DMS 273 treated with DMSO at 0.1 percent for 48 hours (cell line): Measurements from ENCODE around the gene NKX6-2.
"Not testable (repeated sequence)": the region's sequence is repeated elsewhere in the genome, so short reads cannot be mapped to it uniquely, and the experiment has no call there.

ENCODE experiments used
- DNase-seq: peaks from one replicate; lab custom pipeline; 2025; lab: John Stamatoyannopoulos, UW

The NKX6-2 gene

DNA sequence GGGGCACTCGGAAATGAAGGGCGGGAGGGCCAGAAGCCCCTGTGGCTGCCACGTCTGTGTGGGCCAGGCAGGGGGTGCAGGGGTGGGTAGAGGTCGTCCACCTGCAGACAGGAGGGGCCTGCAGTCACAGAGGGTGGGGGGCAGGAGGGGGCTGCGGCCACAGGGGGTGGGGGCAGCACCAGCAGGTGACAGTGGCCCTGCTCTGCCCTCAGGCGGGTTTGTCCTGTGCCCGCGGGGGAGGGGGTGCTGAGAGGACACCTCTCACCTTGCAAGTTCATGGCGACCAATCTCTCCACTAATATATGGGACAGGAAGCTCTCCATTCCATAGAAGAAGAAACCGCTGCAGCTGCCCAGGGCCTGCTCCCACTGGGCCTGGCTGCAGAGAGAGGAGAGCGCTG lies 26.6 kb upstream of the NKX6-2 start:
- no peak for DNase-seq

DNA sequence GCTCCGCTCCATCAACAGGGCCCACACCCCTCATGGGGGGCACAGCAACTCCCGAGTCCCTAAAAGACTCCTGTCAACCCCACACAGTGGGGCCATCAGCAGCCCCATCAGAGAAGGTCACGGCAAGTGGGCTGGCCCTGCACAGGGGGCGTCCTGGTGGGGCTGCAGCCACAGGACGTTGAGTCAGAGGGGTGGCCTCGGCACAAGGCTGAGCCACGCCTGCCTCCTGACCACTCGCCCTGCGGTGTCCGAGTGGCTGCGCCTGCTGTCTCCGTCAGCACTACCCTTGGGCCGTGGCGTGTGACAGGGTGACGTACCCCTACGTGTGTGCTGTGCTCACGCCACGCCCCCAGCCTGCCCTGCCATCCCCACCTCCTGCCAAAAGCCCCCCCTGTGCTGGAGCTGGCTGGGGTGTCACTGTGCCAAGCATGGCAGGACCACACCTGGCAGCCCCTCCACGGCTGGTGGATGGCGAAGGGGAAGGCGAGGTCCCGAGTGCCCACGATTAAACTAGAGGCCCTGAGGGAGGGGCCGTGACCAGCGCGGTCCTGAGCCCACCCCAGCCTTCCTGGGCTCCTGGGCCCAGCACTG lies 26.0 kb upstream of the NKX6-2 start:
- no peak for DNase-seq

DNA sequence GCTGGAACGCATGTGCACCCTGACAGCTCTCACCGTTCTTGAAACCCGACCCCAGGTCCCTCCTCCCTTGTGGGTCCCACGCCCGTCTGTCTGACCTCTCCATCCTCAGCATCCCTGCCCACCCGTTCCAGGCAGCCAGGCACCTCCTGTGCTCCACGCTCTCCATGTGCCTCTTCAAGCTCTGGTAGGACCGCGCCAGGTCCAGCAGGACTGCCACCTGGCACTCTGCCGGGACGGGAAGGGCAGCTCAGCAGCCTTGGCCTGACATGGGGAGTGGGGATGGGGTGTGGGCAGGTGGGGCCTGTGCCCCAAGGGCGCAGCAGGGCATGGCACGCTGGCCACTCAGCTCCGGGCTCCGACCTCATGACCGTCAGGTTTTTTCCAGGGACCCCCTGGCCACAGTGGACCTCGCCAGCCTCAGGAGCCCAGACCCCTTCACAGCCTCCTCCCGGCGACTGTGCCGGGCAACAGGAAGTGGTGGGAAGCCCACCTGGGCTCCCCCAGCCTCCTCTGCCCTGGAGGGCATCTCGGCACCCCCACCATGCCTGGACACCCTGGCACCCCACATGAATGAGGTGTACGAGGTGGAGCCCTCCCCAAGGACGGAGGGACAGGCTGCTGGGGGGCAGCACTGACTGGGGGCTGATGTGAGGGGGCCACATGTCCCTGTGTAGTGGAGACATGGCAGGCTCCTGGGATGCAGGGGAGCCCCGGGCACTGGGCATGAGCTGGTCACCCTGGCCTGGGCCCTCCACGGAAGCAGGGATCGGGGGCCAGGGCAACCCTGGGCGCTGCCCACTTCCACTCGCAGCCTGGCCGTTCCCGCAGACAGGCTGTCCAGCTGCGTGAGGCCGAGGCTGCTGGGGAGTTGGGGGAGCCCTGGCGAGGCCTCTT lies 25.1 kb upstream of the NKX6-2 start:
- DNase-seq, result no peak

DNA sequence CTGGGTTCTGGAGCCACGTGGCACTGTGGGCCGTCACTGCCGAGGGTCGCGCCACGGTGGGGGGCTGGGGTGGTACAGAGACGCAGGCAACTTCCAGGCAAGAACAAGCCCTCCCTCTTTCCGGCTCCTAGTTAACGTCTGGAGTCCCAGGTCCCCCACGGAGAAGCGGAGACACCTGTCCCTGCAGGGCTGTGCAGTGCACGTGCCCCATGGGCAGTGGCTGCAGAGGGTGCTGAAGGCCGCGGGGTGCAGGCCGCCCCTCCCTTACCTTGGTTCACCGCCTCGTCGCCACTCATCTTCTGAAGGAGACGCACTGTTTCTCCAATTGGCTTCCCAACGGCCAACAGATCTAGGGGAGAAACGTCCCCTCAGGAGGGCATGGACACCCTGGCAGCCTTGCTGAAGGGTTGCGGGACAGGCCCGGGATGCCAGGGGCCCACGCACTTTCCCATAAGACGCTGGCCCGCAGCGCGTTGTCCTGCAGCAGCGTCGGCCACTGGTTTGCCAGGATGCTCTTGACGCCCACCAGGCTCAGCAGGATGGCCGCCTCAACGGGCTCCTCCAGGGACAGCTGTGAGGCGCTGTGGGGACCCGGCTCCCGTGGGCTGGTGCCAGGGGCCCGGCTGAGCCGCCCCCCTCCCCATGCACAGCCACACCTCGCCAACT lies 24.3 kb upstream of the NKX6-2 start:
- DNase-seq, result no peak

DNA sequence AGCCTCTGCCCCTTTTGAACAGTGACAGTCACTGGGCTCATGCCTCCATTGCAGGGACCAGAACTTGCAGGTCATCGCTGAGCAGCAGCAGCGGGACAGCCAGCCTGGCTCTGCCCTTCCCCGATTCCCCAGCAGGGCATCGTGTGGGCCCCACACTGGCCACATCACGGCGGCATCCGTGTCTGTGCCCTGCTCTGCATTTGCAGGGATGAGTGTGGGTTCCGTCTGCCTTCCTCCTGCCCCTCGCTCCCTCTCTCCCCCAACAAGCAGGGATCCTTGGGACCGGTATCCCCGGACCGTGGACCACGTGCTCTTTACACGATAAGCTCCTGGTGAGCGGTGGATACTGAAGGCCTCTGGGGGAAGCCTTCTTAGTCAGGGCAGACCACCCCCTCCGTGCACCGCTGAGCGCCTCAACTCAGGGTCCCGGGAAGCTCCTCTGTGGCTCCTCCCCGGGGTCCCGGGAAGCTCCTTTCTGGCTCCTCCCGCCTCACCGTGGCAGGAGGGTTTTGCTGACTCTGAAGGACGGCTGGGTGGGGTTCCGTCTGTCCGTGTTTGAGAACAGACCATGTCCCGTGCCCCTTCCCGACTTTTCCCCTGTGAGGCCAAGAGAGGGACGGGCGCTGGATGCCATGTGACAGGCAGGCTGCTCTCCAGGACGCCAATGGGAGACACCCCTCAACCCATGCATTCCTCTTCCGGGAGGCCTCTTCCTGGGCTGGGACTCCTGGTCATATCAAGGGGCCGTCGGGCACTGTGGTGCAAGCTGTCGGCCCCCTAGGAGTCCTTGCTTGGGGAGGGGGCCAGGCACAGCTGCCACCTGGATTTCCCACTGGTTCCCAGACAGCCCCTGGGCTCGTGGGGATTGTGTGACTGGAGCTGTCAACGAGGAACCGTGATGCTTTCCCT lies 23.5 kb upstream of the NKX6-2 start:
- DNase-seq, result no peak

DNA sequence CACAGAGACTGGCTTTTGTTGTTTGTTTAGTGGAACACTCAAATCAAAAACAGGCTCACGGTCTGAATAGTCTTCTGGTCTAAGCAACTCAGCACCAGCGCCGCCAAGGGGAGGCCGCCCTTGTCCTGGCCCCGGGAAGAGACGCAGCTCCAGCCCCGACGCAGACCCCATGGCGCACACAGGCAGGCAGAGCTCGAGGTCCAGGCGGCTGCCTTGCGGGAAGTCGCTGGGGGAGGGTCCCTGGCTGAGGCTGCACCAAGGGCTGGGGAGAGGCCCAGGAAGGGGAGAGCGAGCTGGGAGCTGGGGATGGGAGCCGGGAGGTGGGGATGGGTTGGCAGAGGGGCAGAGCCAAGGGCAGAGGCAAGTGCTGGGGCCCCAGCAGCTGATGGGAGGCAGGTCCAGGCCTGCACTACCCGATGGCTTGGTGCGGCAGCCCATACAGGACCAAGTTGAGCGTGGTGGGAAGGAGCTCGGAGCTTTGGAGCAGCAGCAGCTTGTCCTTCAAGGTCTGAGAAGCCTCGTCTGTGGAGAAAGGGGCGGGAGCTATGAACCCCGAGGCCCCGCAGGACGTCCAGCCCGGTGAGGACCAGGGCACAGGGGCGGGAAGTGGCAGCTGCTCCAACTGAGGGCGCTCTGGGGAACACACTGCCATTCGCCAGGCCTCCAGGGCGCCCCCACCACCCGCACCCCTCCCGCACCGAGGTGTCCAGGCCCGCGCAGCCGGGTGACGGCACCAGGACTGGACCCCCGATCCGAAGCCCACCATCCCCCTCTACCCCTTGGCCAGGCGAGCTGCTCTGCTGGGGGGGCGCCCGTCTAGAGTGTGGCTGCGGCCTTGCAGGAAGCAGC lies 22.7 kb upstream of the NKX6-2 start:
- no peak for DNase-seq

DNA sequence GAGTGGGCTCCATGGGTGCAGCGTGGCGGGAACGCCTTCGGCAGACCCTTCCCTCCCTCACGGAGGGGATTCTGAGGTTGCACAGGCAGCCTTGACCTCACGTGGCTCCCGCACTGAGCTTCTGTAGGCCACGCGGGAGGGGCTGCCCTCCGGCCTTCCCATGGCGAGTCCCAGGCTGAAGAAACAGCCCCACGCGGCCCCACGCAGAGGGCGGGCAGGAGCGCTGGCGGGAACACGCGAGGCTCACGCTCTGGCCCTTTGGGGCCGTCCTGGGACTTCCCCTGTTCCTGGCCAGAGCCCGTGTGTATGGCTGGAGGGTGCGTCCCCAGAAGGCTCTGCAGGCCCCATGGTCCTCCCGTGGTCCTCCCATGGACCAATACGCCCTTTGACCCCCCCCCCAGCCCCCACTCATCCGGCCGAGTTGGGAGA lies 21.7 kb upstream of the NKX6-2 start:
- no peak for DNase-seq

DNA sequence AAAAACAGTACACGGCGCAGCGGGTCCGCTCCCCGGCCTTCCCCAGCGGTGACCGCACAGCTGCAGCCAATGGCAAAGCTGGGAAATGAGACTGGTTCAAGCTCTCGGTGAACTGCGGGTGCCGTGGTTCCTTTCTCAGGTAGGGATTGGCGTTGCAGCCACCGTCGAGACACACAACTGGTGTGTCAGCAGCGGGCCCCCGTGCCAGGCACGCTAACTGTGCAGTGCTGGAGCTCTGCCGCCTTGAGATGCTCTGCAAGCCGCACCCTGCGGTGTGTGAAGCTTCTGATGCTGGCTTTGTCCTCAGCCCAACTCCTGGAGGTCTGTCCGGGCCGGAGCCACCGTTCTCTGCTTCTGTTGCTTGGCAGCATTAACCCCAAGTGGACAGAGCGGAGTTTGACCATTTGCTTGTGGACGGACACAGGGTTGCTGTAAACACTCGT lies 20.6 kb upstream of the NKX6-2 start:
- DNase-seq, result no peak

DNA sequence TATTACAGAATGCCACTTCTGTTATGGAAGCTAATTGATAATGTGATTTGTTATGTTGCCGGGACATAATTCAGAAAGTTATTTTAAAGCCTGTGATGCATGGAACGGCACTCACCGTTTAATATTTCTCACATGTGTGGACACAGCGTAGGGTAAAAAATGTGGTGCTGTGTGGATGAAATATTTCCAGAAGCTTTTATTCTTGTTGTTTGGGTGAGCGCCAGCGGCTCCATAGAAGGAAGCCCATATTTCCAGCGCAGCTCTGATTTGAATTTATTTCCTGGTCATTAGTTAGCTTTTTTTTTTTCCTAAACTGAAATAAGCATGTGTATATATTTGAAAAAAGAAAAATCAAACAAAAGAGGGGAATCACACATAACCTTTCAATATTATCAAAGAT lies 20.2 kb upstream of the NKX6-2 start:
- no peak for DNase-seq

DNA sequence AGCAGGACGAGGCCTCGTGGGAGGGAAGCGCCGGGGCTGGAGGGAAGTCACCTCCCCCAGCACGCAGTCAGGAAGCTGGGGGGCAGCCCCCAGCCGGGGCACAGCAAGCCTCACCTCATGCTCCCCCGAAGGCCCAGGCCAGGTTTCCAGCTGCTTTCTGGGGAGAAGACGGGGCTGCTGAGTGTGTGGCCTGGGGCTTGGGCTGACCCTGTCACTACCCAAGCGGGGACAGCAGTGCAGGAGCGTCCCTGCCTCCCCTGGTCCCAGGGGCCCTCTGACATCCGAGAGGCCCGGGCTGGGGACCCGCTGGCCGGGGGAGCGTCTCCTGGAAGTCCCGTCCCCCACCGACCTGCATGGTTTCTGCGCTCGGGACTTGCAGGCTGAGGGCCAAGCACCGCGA lies 19.7 kb upstream of the NKX6-2 start:
- no peak for DNase-seq

DNA sequence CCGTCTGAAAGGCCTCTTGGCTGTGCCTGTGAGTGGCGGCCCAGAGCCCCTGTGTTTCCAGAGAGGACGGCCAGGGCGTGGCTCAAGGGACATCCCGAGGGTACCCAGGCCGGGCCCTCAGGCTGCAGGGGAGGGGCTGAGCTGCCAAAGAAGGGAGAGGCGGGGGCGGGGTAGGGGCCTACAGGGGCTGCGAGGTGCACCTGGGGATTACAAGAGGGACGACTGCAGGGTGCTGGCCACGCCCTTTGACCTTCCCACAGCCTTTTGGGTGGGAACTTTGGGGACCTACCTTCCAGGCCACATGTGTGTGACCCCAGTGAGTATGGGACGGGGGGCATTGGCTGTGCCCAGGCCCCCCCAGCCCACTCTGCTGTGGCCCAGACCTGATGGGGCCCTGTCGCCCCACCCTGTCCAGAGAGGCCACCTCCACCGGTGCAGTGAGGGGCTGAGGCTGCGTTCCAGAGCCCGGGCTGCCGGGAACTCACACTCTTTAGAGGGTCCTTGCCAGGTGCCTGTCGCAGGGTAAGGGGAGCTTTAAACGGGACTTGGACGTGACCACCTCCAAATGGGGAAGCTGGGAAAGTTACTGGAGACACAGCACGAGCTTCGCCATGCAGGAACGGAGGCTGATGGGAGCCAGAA lies 19.0 kb upstream of the NKX6-2 start:
- no peak for DNase-seq

DNA sequence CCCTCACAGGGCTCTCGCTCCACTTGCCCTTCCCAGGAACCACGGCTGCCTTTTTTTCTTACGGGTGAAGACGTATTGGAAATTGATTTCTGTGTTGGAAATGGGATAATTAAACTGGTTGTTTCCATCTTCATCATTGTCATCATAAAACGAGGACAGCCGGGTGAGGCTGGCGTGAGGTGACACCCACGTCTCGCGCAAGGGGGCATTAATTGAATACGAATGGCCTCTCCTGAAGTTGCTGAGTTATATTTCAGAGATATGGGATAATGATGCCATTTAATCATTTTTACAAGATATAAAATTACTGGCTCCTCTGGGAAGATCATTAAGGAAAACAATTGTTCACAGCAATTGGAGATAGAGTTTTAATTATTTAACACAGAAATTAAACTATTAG lies 18.3 kb upstream of the NKX6-2 start:
- DNase-seq, result no peak

DNA sequence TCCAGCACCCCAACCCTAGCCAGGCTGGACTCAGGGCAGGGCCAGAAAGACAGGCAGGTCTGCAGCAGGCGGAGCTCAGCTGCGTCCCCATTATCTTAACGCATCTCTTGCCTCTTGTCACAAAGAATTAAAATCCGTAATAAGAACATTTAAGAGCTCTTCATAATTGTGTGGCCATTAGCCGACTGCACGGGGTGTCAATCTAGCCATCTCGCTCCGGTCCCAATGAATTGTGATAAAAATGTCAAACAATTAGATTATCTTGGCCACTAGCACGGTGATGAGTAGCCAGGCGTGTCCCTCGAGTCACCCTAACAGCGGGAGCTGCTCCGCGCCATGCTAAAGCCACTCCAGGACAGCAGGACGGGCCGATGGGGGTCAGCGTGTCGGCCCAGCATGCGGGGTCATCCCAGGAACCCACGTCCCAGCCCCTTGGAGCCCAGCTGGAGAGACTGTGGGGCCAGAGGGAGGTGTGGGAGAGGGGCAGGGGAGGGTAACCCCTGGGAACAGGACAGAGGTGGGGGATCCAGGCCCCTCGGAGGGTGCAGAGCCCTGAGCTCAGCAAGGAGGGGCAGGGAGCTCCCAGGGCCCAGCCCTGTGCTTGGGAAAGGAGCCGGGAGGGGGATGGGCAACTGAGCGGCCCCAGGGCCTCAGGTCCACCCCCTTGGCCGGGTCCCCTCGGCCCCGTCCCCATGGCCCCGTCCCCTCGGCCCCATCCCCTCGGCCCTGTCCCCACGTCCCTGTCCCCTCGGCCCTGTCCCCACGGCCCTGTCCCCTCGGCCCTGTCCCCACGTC lies 17.7 kb upstream of the NKX6-2 start:
- DNase-seq, result no peak

DNA sequence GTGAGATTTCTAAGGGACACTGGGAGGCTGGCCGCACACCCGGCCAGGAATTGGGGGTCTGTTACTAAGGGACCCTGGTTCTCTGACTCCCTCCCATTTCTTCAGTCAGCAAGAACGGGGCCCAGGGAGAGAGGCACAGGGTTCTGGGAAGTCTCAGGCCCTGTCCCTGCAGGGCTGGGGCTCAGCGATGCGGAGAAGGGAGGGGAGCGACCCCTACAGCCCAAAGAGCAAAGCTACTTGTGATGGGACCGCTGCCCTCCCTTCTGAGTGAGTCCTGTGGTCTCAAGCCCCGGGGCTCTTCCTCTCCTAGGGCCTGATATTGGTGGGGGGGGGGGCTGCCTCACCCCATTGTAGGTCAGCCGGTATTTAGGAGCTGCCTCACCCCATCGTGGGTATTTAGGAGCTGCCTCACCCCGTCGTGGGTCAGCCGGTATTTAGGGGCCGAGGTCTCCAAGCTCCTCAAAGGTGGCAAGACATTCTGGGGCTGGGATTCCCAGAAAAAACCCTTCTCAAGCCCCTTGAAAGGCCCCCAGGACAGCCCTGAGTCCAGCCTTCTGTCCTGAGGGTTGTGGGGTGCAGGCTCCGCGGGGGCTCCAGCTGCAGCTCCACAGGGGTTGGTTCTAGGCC lies 16.9 kb upstream of the NKX6-2 start:
- no peak for DNase-seq

DNA sequence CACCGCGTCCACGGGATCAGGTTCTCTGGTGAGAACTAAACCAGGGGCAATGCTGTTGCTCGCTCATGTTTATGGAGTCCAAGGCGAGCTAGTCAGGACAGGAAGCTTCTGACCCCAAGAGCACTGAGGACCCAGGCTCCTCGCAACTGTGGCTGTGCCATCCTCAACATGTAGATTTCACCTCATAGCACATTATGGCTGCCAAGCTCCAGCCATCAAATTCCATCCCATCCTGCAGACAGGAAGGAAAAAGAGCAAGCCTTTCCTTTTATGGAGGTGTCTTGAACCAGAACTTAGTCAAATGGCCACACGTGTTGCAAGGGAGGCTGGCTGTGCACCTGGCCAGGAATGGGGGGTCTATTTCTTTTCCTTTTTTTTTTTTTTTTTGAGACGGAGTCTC lies 16.1 kb upstream of the NKX6-2 start:
- DNase-seq, result no peak

DNA sequence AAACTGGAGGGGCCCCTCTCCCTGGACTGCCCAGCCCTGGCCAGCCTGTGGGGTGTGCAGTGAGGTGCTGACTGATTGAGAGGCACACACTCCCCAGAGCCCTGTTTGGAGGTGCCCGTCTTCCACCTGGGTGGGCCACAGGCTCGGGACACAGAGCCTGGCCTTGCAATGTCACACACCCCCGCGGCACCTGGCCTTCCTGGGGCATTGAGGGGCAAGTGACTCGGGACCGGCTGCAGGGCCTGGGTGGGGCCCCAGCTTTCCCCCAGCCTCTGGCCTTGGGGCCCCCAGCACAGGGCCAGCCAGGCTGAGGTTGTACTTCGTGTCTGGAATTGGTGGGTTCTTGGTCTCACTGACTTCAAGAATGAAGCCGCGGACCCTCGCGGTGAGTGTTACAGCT lies 13.9 kb upstream of the NKX6-2 start:
- DNase-seq, result no peak

DNA sequence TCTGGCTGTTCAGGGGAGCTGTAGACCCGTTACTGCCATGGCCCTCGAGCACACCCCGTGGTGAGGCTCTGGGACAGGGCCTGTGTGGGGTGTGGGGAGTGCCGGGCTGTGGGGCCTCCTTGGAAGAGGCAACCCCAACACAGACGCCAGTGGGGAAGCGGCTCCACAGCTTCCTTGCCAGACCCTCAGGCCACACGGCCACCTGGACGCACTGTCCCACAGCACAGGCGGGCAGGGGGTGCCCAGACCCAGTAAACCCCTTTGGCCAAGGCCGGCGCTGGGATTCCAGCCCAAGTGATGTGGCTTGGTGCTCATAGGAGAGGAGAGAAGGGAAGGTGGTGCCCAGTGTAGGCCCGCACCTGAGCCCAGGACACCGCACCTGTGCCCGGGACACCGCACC lies 12.9 kb upstream of the NKX6-2 start:
- DNase-seq, result no peak

DNA sequence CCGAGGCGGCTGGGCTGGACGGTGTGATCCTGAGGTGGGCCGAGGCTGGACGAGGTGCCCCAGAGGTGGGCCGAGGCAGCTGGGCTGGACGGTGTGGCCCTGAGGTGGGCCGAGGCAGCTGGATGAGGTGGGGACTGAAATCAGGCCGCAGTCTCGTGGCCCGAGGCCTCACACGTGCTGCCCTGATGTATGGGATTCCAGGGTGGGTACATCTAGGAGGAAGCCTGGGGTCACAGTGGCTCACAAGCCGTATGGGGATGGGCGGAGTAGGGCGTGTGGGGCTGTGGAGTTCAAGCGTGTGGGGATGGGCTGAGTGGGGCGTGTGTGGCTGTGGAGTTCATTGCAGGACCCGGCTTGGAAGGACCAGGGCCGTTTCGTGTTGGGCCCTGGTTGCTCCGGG lies 12.5 kb upstream of the NKX6-2 start:
- no peak for DNase-seq

DNA sequence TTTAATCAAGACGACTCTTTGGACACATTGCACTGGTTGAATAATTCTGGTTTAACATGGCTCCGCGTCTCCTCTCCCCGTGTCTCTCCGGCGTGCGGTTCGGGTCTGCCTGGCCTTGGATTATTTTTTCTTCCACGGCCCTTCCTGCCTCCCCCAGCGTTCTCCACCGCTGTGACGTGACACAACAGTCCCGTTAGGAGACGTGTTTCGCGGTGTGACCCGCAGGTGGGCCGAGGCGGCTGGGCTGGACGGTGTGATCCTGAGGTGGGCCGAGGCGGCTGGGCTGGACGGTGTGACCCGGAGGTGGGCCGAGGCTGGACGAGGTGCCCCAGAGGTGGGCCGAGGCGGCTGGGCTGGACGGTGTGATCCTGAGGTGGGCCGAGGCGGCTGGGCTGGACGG lies 12.0 kb upstream of the NKX6-2 start:
- DNase-seq, result not testable (repeated sequence)
